Renal pelvis (tissue), 4 donors: ENCODE results near the gene IFRD1. TPM values are rescaled to one million over a fixed set of nuclear protein-coding genes. Genes with fewer than 3 reads are reported as not detected.
"Not testable (repeated sequence)": the region's sequence is repeated elsewhere in the genome, so short reads cannot be mapped to it uniquely, and the experiment has no call there.

Source experiments
- DNase-seq: peaks from one replicate; pipeline ENCODE4 v3.0.0-alpha.2; 2013
- polyA plus RNA-seq, 3 donors: library from polyadenylated mRNA; unstranded; fragments of 120-200 nt; gene quantifications; one replicate each; pipeline ENCODE4 v1.2.1, GENCODE V29; 2013; ENCODE audit not compliant: insufficient read length in 3 of 3

Gene IFRD1
- polyA plus RNA-seq, 3 donors = 30.5 to 48.8 (median 46.9) TPM

DNA sequence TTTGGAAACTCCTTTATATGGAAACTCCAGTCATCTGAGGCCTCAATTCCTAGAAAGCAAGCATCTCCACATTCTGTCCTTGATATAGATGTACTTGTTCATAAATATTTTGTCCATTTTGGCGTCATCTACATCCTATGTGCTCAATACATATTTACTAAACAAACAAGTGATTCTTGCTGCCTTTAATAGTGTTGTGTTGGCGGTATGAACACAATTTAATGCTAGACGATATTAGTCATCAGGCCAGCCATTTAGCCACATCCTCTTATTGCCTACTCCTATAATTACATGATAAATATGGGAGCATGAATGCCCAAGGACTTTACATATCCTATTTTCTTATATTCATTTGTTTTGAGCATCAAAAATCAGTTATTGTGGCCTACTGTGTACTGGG is 18.5 kb upstream of the IFRD1 start:
- no peak for DNase-seq

DNA sequence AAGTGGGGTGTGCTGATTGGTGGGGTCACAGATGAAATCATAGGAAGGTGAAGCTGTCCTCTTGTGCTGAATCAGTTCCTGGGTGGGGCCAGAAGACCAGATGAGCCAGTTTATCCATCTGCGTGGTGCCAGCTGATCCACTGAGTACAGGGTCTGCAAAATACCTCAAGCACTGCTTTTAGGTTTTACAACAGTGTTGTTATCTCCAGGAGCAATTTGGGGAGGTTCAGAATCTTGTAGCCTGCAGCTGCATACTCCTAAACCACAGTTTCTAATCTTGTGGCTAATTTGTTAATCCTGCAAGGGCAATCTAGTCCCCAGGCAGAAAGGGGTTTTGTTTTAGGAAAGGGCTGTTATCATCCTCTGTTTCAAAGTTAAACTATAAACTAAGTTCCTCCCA is 17.0 kb upstream of the IFRD1 start:
- no peak for DNase-seq

DNA sequence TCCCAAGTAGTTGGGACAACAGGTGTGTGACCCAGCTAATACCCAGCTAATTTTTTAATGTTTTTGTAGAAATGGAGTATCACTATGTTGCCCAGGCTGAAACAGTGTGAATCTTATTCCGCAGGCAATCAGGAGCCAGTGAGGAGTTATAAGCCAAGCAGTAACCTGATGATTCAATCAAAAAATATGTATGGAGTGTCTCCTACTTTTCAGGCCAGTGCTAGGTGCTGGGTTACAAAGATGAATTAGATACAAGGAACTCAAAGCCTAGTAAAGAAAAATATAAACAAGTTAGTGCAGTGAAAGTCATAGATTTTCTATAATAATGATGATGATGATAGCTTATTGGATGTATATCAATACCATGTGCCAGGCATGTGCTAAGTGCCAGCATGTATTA is 13.2 kb upstream of the IFRD1 start:
- no peak for DNase-seq

DNA sequence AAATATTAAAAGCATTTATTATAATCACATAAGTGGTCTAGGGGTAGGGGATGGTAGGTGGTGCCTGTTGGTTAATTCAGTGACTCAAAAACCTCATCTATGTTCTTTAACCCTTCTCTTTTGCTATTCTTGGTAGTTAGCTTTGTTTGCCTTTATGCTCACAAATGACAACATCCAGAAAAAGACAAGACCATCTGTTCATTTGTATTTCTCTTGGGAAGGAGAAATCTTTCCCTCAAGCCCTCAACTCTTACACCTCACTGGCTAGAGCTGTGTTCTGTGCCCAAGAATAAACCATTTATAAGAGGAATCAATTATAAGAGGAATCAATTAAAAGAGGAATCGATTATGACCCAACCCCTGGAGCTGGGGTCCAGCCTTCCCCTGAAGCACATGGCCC is 10.8 kb upstream of the IFRD1 start:
- DNase-seq = no peak

DNA sequence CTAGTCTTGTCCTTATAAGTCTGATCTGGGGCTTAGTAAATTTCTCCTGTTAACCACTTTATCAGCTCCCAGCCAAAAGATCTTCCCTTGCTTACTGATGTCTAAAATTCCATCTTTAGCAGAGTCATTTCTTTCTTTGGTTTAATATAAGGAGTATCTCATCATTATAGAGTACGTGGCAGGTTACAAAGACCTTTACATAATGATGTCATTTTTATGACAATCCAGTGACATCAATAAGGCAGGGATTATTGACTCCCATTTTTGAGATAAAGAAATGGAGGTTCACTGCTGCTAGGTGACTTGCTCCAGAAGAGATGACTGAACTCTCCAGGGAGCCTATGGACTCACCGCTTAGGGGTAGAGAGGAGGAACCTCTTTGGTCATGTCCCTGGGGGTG is 8.1 kb upstream of the IFRD1 start:
- no peak for DNase-seq

DNA sequence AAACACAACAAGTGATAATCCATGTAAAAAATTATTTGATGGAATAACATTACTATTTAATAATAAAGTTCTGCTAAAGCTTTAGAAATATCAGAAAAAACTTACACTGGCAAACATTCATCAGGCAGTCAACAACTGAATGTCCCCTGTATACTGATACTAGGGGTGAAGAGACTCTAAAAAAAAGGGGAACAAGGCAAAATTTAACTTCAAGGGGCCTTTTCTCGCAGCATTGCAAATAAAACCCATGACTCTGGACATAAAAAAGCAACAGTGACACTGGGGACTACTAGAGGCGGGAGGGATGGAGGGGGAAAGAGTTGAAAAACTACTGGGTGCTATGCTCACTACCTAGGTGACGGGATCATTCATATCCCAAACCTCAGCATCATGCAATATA is 5.8 kb upstream of the IFRD1 start:
- DNase-seq = no peak

DNA sequence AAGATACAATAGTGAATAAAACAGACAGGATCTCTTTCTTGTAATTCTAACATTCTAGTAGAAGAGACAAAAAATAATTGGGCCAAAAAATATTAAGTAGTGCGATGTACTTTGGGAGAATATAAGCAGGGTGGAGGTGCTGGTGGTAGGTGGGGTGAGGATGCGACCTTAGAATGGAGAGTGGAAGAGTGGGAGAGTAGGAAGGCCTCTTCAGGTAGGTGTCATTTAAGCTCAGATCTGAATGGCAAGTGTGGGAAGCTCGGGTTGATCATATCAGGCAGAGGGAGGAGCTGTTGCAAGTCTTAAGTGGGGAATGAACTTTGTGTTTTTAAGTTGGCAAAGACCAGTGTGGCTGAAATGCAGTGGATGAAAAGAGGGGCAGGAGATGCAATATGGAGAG is 3.8 kb upstream of the IFRD1 start:
- no peak for DNase-seq

DNA sequence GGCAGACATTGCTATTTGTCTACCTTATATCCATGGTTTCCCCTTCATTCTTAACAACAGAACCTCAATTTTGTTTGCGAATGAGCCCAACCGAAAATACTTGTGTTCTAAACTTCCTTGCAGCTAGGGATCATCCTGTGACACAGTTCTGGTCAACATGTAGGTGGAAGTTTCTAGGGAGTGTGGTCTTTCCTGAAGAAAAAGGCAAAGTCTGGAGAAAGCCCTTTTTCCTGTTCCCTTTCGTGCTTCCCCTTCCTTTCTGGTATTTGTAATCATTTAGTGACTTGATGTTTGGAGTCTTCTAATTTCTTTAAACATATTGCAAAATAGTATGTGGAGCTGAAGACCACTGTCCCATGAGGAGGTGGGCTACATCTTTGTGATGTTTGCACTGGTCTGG is 2.9 kb upstream of the IFRD1 start:
- no peak for DNase-seq

DNA sequence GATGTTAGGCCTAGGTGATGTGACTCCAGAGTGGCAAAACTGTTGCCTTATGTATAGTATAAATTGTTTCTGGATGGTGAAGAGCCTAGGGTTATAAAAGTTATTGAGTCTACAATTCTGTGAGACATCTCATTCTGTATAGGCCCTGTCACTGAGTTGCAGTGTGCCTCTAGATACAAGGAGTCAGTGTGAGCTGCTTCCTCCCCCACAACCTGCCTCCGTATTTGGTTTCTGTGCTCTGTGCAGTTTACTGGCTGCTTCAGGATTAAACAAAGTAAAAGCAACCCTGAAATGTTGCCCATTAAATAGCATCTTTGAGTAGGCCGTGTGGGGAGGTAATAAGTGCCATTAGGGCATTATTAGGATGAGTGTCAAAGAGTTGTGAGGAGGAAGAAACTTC is 1.9 kb upstream of the IFRD1 start:
- peak; percentile 30 for DNase-seq

DNA sequence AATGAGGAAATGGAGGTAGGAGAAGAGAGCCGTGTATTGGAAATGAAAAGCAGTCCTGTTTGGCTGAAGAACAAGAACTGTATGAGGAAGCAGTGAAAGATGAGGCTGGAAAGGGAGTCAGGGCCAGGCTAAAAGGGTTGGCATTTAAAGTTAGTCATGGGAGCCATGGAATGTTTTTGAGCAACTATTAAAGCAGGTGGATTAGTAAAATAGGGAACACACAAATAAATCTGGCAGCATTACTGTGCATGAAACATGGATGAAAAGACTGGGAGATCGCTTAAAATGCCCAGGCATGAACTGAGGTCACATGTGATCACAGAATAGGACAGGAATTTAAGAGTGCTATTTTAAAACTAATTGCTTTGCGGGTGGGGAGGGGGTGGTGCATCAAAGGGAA is 1.4 kb upstream of the IFRD1 start:
- DNase-seq = no peak

DNA sequence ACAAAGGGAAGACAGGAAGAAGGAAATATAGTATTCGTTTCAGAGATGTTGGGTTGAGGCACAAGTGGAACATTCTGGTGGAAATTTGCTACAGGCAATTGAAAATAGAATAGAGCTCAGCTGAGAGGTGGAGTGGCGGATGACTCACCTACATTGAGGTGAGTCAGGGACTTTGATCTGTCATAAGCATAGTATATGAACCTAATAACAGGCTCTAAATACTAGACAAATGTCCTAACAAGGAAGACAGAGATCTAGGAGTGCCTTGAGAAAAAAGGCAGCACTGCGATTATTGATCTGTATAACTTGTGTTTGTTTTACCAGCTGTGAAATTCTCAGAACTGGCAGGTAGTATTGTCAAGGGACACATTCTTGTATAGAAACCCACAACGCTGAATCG is 907 bp upstream of the IFRD1 start:
- no peak for DNase-seq

DNA sequence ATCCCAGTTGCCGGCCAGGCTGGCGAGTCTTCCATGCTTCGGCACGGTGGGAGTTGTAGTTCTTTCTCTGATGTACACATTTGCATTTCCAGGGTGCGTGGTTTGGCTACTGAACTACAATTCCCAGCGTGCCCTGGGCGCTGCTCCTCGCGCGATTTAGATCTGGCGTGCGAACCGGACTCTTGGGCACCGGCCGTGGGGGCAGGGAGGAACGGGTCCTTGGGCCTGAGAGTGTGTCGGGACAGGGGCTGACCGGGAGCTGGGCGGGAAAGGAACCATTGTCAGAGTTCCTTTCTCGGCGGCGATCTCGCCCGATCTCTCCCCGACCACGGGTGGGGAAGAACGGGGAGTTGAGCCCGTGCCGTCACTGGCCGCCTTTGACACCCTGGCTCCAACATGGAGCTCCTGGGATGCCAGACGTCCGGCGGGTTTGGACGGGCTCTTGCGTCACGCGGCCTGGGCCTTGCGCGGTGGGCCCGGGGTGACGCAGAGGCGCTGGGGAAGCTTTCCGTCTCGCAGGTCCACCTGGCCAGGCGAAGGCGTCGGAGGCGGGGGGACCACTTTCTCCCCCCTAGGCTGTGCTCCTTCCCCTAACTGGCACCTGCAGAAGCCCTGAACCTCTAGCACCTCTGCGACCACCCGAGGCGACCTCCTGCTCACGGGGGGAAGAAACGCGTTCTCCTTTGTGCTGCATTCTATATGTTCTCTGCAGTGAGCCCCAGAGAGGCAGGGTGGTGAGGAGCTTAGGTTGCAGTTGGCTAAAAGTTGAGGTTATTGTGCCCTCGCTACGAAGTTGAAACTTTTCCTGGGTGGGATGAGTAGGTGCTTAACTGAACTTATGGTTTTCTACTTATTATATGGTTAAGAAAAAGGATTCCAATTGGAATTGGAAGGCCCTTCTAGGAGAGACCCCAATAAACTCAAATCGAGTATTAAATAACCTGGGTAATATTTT is 824 bp downstream of the IFRD1 start:
- DNase-seq = peak; percentile 98

DNA sequence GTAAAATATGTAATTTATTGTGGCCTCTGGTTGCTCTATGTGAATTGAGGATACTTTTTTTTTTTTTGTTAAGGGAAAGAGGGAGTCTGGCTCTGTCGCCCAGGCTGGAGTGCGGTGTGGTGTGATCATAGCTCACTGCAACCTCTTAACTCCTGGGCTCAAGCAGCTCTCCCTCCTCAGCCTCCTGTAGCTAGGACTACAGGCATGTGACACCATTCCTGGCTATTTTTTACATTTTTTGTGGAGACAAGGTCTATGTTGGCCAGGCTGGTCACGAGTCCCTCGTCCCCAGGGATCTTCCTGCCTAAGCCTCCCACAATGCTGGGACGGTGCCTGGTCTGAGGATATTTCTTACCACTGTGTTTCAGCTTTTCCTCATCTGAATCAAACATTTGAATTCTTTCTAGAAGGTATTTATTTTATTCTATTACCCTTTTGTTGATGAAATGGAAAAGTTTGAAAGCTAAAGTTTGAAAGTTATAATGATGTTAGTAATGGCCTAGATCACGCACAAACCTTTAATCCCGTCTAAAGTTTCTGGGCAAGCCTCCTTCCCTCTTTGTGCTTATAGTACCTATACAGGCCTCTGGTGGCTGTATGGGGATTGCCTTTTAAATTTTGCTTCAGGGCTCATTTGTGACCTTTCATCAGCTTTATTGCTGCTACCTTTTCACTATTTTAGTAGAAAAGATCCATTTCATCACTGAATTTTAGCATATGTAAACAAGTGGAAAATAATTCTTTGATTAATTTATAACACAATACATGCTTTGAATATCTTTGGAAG is 2.0 kb downstream of the IFRD1 start:
- peak; percentile 30 for DNase-seq

DNA sequence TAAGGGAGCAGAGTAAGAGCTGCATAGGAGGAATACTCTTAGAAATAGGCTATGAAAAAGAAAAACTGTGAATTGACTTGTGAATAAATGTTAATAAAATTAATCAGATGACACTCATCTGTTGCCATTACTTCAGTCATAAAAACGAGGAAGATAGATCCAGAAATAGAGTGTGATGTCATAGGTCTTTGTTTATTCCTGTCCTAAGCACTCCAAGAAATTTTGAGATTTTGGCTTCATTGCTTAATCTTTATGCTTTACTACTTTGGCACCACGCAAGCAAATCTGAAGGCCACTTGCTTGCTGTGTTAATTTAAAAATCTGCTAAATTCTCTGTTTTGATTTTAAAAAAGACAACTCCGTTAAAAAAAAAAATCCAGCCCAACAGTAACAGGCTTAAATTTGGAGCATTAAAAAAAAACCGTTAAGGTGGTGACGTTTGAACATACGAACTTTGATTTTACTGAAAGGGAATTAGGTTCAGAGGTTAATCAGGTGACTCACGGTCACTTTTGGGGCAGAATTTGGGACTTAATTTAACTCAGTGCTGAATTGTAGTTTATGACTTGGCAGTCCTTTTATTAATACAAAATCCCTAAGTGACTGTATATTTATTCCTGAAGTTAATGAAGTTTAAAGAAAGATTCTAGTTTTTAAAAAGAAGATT is 3.4 kb downstream of the IFRD1 start:
- no peak for DNase-seq

DNA sequence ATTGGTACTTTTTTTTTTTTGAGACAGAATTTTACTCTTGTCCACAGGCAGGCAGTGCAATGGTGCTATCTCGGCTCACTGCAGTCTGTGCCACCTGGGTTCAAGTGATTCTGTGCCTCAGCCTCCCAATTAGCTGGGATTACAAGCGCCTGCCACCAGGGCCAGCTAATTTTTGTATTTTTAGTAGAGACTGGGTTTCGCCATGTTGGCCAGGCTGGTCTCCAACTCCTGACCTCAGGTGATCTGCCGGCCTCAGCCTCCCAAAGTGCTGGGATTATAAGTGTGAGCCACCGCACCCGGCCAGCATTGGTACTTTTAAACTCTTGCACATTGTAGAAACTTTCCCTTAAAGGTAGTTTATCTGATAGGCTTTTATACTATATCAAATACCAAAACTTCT is 3.9 kb downstream of the IFRD1 start:
- not testable (repeated sequence) for DNase-seq

DNA sequence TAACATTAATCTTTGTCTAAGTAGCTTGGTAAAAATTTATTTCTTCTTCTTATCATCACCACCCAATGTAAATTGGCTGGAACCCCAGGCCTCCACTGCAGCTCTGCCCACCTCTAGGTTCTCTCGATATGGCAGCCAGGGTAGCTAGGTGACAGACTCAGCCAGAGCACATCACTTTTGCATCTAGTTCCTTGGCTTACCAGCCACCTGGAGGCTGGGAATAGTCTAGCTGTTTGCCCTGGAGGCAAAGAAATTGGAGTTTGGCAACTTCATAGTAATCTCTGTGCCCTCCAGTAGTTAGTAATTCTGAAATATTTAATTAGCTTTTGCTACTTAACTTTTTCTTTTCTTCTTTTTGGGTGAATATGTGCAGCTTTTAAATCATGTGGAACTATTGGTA is 9.4 kb downstream of the IFRD1 start:
- no peak for DNase-seq

DNA sequence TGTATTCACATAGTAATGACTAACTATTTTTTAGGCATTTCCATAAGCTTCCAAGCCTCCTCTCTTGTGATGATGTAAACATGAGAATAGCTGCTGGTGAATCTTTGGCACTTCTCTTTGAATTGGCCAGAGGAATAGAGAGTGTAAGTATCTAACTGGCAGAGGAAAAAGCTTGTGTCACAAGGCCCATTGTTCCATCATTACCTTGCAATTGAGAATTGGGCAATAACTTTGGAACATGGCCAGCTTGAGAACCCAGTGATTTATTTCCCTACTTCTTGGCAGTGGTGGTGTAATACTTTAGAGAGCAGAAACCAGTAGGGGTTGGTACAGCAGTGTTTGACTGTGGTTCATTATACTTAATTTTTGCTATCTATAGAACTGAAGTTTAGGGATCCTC is 12.0 kb downstream of the IFRD1 start:
- no peak for DNase-seq

DNA sequence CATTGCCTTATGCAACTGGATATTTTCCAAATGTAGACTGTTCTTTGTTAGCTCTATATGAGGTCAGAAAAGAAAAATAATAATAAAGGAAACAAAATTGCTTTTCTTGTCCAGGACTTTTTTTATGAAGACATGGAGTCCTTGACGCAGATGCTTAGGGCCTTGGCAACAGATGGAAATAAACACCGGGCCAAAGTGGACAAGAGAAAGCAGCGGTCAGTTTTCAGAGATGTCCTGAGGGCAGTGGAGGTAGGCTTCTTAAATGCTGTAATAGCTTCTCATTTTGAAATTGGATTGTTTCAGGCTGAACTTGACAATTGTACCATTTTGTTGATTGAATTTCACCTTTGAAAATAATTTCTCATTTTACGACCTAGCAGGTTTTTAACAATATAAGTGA is 17.6 kb downstream of the IFRD1 start:
- DNase-seq = no peak

DNA sequence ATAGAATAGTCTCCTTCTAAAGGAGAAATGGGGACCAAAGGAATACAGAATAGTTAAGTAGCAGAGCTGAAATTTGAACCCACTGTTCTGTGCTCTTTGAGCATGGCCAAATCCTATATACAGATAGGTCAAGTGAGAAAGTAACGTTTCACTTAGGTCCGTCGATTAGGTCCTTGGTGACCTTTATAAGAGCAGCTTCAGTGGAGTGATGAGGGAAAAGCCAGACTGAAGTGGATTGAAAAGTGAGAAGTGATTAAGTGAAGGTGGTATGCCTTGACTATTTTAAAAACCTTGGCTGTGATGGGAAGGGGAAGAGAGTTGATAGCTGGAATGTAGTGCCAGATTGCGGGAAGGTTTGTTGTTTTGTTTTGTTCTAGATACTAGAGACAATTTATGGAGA is 19.9 kb downstream of the IFRD1 start:
- no peak for DNase-seq

DNA sequence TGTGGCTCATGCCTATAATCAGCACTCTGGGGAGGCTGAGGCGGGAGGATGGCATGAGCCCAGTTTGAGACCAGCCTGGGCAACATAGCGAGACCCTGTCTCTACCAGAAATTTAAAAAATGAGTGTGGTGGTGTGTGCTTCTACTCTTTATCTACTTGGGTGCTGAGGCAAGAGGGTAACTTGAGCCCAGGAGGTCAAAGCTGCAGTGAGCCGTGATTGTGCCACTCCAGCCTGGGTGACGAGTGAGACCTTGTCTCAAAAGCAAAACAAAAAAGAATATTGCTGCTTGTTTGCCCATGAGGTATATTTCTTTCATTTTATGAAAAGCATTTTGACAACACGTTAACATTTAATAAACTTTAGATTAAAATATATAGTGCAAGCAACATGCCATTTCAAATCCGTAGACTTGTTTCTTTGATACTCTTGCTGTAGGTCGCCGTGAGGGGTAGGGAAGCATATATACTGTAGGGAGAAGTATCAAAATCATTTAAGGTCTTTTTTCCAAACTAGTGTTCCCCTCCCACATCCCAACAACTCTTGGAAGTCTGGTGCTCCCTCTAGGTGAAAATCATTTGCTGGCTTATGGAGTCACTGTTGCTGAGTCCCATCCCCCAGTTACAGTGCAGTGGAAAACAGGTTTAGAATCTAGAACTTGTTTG is 26.3 kb downstream of the IFRD1 start:
- DNase-seq = no peak

DNA sequence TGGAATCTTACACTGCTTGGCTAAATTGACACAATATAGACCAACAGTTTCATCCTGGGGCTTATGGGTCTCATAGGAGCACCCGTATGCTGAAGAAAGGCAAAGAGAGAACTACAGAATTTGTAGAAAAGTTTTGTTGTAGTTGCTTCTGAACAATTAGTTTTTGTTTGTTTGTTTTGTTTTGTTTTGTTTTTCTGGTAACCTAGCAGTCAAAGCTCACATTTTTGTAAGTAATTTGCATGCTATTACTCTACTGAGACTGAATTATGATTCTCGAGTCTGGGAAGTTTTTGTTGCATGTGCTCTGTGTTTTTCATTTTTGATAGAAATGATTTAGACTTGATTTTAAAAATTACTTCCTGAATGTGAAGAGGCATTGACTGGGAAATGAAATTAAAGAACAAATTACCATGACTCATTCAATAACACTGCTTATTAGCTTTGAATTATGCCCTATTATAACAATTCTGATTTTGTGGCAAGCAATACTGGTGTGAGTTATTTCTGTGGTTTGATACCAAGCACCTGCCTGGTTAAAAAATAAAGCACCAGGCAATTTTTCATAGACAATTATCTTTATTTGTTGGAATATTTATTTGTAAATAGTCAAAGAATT is 31.0 kb downstream of the IFRD1 start:
- DNase-seq = no peak
